K562 (cell line): ENCODE results near the gene FN3KRP. TPM values are rescaled to one million over a fixed set of nuclear protein-coding genes. Genes with fewer than 3 reads are reported as not detected.

Source experiments
- ARID3A ChIP-seq: IDR thresholded peaks from 2 replicates; pipeline ENCODE4 v1.6.1; 2012; ENCODE audit warnings: low read depth, low read length, improper control_type of control experiment, borderline replicate concordance
- BRD9 ChIP-seq: fragments of 450-650 bp; IDR thresholded peaks from 2 replicates; pipeline ENCODE4 v1.6.1; 2018; ENCODE audit warnings: low read depth; ENCODE audit not compliant: partially characterized antibody
- CBX3 ChIP-seq, 2 experiments: IDR thresholded peaks; 1 replicate in 1 of 2; 2 replicates in 1 of 2; pipeline ENCODE4 v1.6.1; 2012; ENCODE audit warnings: inconsistent platforms in 2 of 2, low read length in 2 of 2, borderline replicate concordance in 1 of 2, control low read depth in 1 of 2
- DEAF1 ChIP-seq: fragments of 450-650 bp; formaldehyde crosslinking; IDR thresholded peaks from 2 replicates; pipeline ENCODE4 v1.4.0; 2020; ENCODE audit warnings: mild to moderate bottlenecking, moderate library complexity
- E2F3 ChIP-seq: fragments of 250-450 bp; sonication (Bioruptor Pico); IDR thresholded peaks from 2 replicates; pipeline ENCODE4 v1.4.0; 2020; ENCODE audit warnings: mild to moderate bottlenecking
- FOXA1 ChIP-seq: fragments of 450-650 bp; IDR thresholded peaks from 2 replicates; pipeline ENCODE4 v1.6.1; 2016; ENCODE audit warnings: mild to moderate bottlenecking, borderline replicate concordance
- FOXA3 ChIP-seq, 2 experiments: fragments of 450-650 bp in 1 of 2; sonication (generic) in 1 of 2; formaldehyde crosslinking; IDR thresholded peaks in 1 of 2; conservative IDR thresholded peaks in 1 of 2; 2 replicates each; pipeline versions ENCODE4 v1.4.0 to v1.8.0; 2020 to 2022; ENCODE audit warnings: mild to moderate bottlenecking in 2 of 2, missing genetic modification reagents in 1 of 2
- FOXK2 ChIP-seq, 2 experiments: fragments of 450-650 bp; IDR thresholded peaks in 1 of 2; conservative IDR thresholded peaks in 1 of 2; 2 replicates each; pipeline ENCODE4 v1.6.1; 2016; ENCODE audit warnings: low read depth in 2 of 2, mild to moderate bottlenecking in 1 of 2
- HDAC1 ChIP-seq, 2 experiments: fragments of 450-650 bp; IDR thresholded peaks; 2 replicates each; pipeline ENCODE4 v1.6.1; 2016 to 2017; ENCODE audit warnings: inconsistent platforms in 1 of 2, mild to moderate bottlenecking in 1 of 2, moderate library complexity in 1 of 2
- HINFP ChIP-seq: fragments of 450-650 bp; conservative IDR thresholded peaks from 2 replicates; pipeline ENCODE4 v1.6.1; 2016; ENCODE audit warnings: missing genetic modification characterization, low read depth, mild to moderate bottlenecking, control low read depth, missing compliant biosample characterization
- KDM1A ChIP-seq, 2 experiments: fragments of 450-650 bp; IDR thresholded peaks; 2 replicates each; pipeline ENCODE4 v1.6.1; 2016; ENCODE audit warnings: mild to moderate bottlenecking in 2 of 2
- KDM2B ChIP-seq: fragments of 250-450 bp; sonication (Bioruptor Pico); IDR thresholded peaks from 2 replicates; pipeline ENCODE4 v1.8.0; 2021; ENCODE audit warnings: mild to moderate bottlenecking, moderate library complexity
- KLF16 ChIP-seq: IDR thresholded peaks from 2 replicates; pipeline ENCODE4 v1.6.1; 2016; ENCODE audit warnings: antibody characterized with exemption
- MCM3 ChIP-seq: fragments of 450-650 bp; IDR thresholded peaks from 2 replicates; pipeline ENCODE4 v1.6.1; 2016
- NR3C1 ChIP-seq: sonication (generic); formaldehyde crosslinking; IDR thresholded peaks from 2 replicates; pipeline ENCODE4 v1.8.1; 2022; ENCODE audit warnings: missing genetic modification reagents
- RBBP5 ChIP-seq: fragments of 200-600 bp; sonication (generic); IDR thresholded peaks from 2 replicates; pipeline ENCODE4 v1.6.1; 2012; ENCODE audit warnings: borderline replicate concordance, mild to moderate bottlenecking, low read length, control low read depth, inconsistent platforms; ENCODE audit not compliant: insufficient read depth, poor library complexity, severe bottlenecking
- SETDB1 ChIP-seq: IDR thresholded peaks from one replicate; pipeline ENCODE4 v1.6.1; 2012; ENCODE audit warnings: low read length, control low read depth, inconsistent platforms
- SMARCA5 ChIP-seq: fragments of 450-650 bp; IDR thresholded peaks from 2 replicates; pipeline ENCODE4 v1.6.1; 2016
- TAF1 ChIP-seq: IDR thresholded peaks from 2 replicates; pipeline ENCODE4 v1.6.1; 2011; ENCODE audit warnings: mild to moderate bottlenecking, low read length, moderate library complexity; ENCODE audit not compliant: insufficient read depth, control insufficient read depth, severe bottlenecking; ENCODE audit errors: extremely low read depth
- ZBTB7A ChIP-seq: IDR thresholded peaks from 2 replicates; pipeline ENCODE4 v1.6.1; 2011; ENCODE audit warnings: low read depth, mild to moderate bottlenecking, low read length, moderate library complexity, borderline replicate concordance; ENCODE audit not compliant: control insufficient read depth
- ZFP91 ChIP-seq: sonication (generic); formaldehyde crosslinking; IDR thresholded peaks from 2 replicates; pipeline ENCODE4 v1.8.0; 2022; ENCODE audit warnings: mild to moderate bottlenecking, missing genetic modification reagents
- ZNF354B ChIP-seq: fragments of 250-450 bp; sonication (Bioruptor Pico); IDR thresholded peaks from 2 replicates; pipeline ENCODE4 v1.4.0; 2020
- polyA plus RNA-seq, 8 experiments: library from polyadenylated mRNA; depleted of rRNA in 4 of 8; stranded (reverse) in 5 of 8; unstranded in 3 of 8; fragments of >200 nt; fragmentation: Nextera tagmentation in 2 of 8; fragmentation: Illumina TruSeq in 1 of 8; extraction: Ambion mirVana in 2 of 8; extraction: Trizol in 1 of 8; gene quantifications; 2 replicates each; pipeline versions ENCODE4 v1.2.1 to v1.2.3, GENCODE V29; 2011 to 2014; ENCODE audit warnings: inconsistent platforms in 1 of 8, missing spikeins in 1 of 8
- total RNA-seq, 7 experiments: library from RNA; depleted of rRNA in 6 of 7; stranded (reverse); fragments of >200 nt in 6 of 7; fragmentation: Illumina TruSeq in 2 of 7; extraction: Trizol in 2 of 7; gene quantifications; 2 replicates each; pipeline versions ENCODE4 v1.2.1 to v1.2.3, GENCODE V29; 2011 to 2021; ENCODE audit warnings: low replicate concordance in 1 of 7

Gene FN3KRP
- total and polyA plus RNA-seq, 9 of the 15 experiments (the other 6 are each of a cell fraction or from before 2014, with no cell fraction given) = 2.0 to 32.1 (median 24.9) TPM

- no peak for TF ChIP-seq TAF1
- TF ChIP-seq ZFP91 = no peak
- TF ChIP-seq SETDB1 = no peak
- 0 out of 2 replicates have a peak, but pooled peaks have one; percentile 35 for TF ChIP-seq E2F3
- peak in 1 of 2 experiments; percentile 94; a peak in 2 of 4 replicates for TF ChIP-seq KDM1A (IDR thresholded peaks at IDR 0.05)
- TF ChIP-seq NR3C1 = 0 out of 2 replicates have a peak, but pooled peaks have one; percentile 40
- peak in 1 of 2 experiments; percentile 61; a peak in 2 of 4 replicates for TF ChIP-seq HDAC1 (IDR thresholded peaks at IDR 0.05)
- no peak for TF ChIP-seq KLF16
- TF ChIP-seq KDM2B (CRISPR knock-in tag) = 0 out of 2 replicates have a peak, but pooled peaks have one; percentile 39
- TF ChIP-seq FOXA1 = no peak
- TF ChIP-seq RBBP5 = peak; percentile 26
- peak; percentile 49 to 56; a peak in 1 of 4 replicates for TF ChIP-seq FOXK2 (conservative IDR thresholded peaks at IDR 0.05 in 1 of 2, IDR thresholded peaks at IDR 0.05 in 1 of 2; ENCODE audit: low read depth in 2 of 2)
- TF ChIP-seq CBX3 (IDR thresholded peaks at IDR 0.05; ENCODE audit: borderline replicate concordance in 1 of 2, low read length in 2 of 2) = no peak
- TF ChIP-seq FOXA3 (CRISPR knock-in tag; conservative IDR thresholded peaks at IDR 0.05 in 1 of 2, IDR thresholded peaks at IDR 0.05 in 1 of 2) = no peak
- no peak for TF ChIP-seq ARID3A
- no peak for TF ChIP-seq MCM3
- TF ChIP-seq BRD9 = no peak
- TF ChIP-seq ZNF354B (CRISPR knock-in tag) = no peak
- TF ChIP-seq ZBTB7A = no peak
- TF ChIP-seq SMARCA5 = no peak
- TF ChIP-seq DEAF1 (CRISPR knock-in tag) = no peak
- no peak for TF ChIP-seq HINFP (tag)
Observed at GRCh38 chr17:82698974-82699442, 17.5 kb upstream of the FN3KRP start (continued).
